ENCODE results near the gene RAPGEF6.
A peak's percentile ranks its signal among the peaks of the same experiment; 100 is the strongest.
"Not testable (repeated sequence)": the region's sequence is repeated elsewhere in the genome, so short reads cannot be mapped to it uniquely, and the experiment has no call there.

The RAPGEF6 gene

DNA sequence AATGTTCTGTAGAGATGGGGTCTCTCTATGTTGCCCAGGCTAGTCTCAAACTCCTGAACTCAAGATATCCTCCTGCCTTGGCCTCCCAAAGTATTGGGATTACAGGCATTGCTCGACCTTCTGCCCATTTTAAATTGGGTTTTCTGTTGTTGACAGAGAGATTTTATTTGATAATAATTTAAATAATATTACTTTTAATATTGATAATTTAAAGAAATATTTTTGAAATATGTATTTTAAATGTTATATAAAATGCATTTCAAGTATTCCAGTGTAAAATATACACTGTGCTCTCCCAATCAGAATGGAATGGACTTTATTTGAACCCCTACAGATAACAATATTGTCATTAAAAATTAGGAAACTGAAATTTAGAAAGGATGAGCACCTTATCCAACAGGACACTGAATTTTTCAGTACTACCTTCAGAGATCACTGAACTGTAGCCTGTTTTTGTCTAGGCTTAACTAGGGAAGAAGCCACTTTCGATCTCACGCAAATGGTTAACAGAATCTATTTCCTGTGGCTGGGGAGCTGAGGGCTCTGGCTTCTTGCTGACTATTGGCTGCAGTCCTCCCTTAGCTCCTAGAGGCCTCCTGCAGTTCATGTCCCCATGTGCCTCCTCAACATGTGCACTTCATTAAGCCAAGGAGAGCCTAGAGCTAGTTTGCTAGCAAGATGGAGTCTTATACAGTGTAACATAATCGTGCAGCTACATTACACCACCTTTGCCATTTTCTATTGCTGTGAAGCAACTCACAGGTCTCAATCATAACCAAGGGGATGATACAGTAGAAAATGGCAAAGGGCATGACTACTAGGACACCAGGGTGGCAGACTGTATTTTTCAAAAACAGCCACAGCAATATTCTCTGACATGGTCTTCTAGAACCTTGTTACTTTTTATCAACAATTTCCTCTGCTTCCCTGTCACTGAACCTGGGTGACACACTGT, 221.1 kb downstream of the RAPGEF6 start:
- DNase-seq = no peak

- no peak for DNase-seq
Measured at GRCh38 chr5:131406975-131407638, 227.9 kb downstream of the RAPGEF6 start.

DNA sequence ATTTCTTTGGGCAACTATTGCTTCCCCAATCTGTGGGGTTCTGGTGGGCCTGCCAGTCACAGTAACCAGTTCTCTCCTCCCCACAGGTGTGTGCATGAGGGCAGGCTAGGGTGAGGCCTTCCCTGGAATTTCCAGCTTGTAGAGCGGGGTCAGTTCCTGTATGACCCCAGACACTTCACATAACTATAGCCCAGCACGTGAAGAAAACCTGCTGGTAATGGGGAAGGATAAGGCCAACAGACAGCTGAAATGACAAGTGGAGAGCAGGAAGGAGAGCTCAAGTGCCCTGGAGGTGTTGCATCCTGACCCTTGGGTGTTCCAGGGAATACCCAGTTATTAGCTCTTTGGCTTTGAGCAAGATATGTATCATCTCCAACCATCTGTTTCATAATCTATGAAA, 229.0 kb downstream of the RAPGEF6 start:
- no peak for DNase-seq

- no peak for DNase-seq
Measured at GRCh38 chr5:131405674-131406073, 229.4 kb downstream of the RAPGEF6 start.

DNA sequence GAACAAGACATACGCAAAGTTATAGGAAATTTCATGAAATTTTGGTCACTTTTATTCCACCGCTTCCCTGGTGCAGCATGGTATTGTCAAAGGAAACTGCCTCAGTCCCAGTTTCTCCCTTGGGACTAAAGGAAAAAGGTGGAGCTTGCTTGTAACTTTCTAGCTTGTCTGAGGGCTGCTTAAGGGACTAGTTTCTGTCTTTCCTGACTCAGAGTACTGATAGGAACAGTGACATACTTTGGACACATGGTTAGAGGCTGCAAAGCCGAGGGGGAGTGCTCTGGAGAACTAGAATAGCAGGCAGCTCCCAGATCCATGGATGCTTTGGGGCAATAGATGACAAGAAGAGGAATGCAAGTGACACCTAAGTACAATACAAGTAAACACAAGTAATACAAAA, 234.4 kb downstream of the RAPGEF6 start:
- DNase-seq = no peak

DNA sequence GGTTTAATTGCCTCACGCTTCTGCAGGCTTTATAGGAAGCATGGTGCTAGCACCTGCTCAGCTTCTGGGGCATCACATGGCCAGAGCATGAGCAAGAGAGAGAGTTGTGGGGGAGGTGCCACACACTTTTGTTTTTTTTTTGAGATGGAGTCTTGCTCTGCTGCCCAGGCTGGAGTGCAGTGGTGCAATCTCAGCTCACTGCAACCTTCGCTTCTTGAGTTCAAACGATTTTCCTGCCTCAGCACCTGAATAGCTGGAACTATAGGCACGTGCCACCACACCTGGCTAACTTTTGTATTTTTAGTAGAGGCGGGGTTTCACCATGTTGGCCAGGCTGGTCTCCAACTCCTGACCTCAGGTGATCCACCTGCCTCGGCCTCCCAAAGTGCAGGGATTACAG, 236.0 kb downstream of the RAPGEF6 start:
- DNase-seq = not testable (repeated sequence)

DNA sequence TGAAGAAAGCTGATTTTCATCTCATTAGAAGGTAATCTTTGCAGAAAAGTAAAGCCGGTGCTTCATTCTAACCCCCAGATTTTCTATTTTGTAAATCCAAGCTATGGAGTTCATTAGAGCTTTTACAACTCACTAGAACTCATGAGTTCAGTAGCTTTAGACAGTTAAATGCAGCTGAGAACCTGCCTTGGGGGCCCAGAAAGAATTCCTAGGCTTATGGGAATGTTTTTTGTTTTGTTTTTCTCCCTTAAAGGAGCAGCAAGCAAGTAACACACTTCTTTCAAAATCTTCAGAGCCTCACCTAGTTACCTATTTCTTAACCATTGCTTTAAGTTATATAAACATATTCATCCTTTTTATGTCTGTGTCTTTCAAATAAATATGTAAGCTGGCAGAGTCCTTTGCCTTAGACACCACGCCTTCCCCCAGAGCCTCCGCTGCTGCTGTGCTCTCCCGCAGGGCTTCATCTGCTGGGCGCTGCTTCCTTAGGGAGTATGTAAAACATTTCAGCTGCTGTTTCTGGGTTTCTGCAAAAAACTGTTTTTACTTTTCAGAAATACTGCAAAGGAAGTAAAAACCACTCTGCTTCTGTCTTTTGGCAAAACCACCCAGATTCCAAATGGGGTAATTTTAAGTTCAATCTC, 238.3 kb downstream of the RAPGEF6 start:
- no peak for DNase-seq

- no peak for DNase-seq
Measured at GRCh38 chr5:131396015-131396414, 239.0 kb downstream of the RAPGEF6 start.

DNA sequence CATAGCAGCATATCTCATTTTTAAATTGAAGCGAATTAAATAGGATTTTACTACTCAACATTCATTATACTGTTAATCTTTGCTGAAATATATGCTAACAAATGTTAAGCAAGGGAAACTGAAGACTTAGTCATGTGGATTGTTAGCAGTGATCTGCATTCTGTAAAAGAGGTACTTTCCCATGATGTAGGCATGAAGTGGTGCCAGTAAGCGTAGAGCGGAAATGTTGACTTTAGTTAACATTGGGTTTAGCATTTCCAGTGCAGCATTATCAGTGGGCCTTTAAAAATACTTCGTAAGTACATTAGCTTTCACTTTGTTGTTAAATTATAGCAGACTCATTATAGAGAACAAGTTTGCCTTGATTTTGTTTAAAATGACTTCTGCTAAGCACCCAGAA, 240.9 kb downstream of the RAPGEF6 start:
- no peak for DNase-seq

- DNase-seq = no peak
Measured at GRCh38 chr5:131393498-131393968, 241.5 kb downstream of the RAPGEF6 start.

GRCh38 chr5:131392466-131393095, 242.4 kb downstream of the RAPGEF6 start:
- DNase-seq = no peak

DNA sequence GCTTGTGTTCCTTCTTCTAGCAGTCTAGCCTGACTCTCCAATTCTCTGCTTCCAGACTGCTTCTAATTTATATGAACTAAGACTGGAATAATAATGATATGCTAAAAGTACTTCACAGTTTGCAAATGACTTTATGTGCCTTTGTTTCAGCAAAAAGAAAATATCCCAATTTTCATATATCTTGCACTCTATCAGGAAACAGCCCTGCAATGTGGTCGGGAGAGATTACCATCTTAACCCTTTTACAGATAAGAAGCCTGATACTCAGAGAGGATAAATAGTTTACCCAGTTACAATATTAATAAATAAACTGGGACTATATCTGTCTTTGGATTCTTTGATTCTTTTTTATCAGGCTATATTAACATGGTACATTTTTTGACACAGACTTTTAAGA, 245.2 kb downstream of the RAPGEF6 start:
- DNase-seq = no peak

DNA sequence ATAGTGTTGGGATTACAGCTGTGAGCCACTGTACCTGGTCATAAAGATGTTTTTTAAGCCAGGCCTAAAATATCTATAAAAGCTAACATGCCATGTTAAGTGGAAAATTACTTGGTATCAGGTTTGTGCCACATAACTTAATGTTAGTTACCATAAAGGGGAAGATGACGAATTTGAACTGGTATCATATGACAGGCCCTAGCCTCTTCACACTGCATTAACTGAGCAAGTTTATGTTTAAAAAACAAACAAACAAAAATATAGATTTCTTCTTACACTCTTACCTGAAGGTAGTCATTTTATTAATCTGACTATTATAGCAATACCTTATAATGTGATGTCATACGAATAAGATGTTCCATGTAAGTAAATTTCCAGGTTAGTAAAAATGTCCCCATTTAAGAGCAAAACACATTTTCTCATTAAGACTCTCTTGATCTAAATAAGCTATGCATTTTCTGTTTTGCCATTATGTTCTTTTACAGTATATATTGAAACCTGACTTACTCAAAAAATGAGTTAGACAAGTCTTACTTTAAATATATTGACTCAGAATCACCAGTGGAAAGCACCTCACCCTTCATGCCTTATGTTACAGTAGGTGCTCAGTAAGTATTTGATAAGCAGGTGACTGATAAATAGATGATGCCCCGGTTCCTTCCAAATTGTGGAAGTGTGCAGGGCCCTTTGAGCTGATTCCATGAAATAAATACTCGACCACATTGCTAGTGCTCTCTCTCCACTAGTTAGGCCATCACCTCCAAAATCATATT, 245.7 kb downstream of the RAPGEF6 start:
- DNase-seq = no peak

DNA sequence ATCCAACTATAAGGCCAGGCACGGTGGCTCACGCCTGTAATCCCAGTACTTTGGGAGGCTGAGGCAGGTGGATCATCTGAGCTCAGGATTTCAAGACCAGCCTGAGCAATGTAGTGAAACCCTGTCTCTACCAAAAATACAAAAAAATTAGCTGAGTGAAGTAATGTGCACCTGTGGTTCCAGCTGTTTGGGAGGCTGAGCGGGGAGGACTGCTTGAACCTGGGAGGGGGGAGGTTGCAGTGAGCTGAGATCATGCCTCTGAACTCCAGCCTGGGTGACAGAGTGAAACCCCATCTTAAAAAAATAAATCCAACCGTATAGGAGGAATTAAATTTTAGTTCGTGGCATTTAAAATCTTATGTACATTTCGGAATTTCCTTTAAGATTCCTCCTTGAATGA, 247.8 kb downstream of the RAPGEF6 start:
- DNase-seq = no peak

- DNase-seq = peak; percentile 31
Measured at GRCh38 chr5:131386779-131387178, 248.2 kb downstream of the RAPGEF6 start.

GRCh38 chr5:131386124-131386523, 248.9 kb downstream of the RAPGEF6 start:
- DNase-seq = no peak

- DNase-seq = no peak
Measured at GRCh38 chr5:131384616-131385214, 250.3 kb downstream of the RAPGEF6 start.

- no peak for DNase-seq
Measured at GRCh38 chr5:131384173-131384572, 250.9 kb downstream of the RAPGEF6 start.

DNA sequence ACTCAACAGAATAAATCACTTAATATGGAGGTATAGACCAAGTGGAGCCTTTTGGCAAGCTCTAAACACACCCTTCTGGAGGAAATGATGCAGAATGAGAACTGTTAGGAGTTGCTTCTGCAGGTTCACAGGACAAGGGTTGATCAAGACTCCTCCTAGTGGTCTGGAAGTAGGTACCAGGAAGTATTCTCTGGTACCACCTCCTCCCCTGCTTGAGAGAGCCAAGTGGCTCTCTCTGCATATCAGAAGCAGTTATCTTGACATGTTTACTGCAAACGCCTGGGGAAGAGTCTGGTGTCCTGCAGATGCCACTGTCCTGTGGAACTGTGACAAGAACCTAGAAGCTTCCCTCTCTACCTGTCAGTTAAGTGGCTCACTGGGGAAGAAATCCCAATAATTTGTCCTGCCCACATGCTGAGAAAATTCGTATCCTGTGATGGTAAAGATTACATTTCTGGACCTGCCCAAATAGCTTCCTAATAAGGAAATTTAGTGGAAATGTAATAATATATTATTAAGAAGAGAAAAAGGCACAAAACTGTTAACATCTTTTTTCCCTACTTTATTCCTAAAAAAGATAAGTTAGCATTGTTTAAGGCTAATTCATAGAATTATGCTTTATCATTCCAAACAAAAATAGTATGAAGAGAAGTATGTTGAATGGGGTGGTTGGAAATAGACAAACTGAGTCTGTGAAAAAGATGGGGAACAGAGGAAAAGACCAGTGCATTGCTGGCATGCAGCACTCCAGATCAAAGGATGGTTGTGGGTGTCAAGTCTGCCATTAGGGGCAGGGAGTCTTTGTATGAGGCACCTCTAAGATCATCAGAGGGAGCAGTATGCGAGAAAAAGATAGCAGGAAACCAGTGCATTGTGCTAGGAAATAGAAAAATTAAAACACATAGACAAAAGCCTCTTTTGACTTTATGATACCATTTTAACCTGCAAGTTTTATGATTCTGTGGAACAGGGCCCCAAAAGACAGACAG, 252.3 kb downstream of the RAPGEF6 start:
- peak; percentile 51 for DNase-seq

DNA sequence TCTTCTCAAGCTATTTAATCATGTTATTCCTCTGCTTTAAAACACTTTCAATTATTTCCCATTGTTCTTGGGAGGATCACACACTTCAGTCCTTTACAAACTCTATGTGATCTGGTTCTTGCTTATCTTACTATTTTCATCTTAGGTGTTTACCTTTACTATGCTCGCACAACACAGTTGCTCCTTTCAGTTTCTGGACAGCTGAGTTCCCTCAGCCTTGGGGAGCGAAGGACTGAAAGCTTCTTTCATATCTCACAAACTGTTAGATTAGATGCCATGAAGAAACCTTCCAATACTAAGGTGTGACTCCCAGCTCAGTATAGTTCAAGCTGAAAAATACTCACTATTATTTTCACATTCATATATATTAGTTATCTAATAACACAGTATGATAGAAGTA, 253.3 kb downstream of the RAPGEF6 start:
- DNase-seq = no peak

GRCh38 chr5:131381021-131381420, 254.0 kb downstream of the RAPGEF6 start:
- DNase-seq = no peak

Data from NCI-H2171 treated with DMSO at 0.1 percent for 48 hours (cell line).